ENCODE measurements around the gene UBA1. TPM values are rescaled to one million over a fixed set of nuclear protein-coding genes. Genes with fewer than 3 reads are reported as not detected.

Gene UBA1
- polyA plus RNA-seq, 2 of the 4 experiments (the other 2 are of a cell fraction) = 160 to 192 TPM

DNA sequence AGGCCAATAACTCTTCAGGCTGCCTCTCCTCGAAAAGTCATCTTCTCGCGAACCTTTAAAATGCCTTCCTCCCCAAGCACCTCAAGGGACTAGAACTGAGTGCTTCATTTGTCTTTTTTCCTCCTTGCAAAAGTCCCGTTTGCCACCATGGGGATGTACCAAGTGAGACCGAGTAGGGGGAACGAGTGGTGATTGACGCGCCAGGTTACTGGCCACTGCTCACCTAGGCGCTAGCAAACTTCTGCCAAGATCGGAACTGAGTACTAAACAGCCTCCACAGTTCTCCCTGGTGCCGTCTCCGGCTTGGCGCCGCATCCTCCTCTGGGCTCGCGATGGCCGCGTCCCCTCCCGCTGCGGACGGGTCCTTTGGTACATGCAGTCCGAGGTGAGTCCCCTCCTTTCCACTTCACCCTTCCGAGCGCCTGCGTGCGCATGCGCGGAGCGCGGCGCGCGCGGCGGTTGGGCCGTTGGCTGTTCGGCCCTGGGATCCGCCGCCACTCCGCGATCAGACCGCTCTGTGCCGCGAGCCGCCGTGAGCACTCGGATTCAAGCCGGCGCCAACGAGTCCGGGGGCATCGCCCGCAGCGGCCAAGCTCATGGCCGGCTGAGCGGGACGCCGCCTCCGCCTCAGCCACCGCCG, 24.8 kb downstream of the UBA1 start, which contains the start of gene CDK16:
CDK16 (plus strand) TSS at position 402 of the 640 bp plus-strand sequence. CDS start 4,877 bp downstream, outside the sequence.
- DNase-seq (ENCODE audit: low read depth in 1 of 2, low spot score in 1 of 2) (peak; percentile 82 to 86), FAIRE-seq (peak; percentile 65), ATAC-seq (peak; percentile 64 to 74)
- Histone ChIP-seq H3K4me1 (peaks cover 28% of the 10 kb centered on the region), H3K27ac (peak within 1 kb of the TSS; percentile 100), H3K4me2 (peak within 1 kb of the TSS; percentile 98), H3K4me3 (peak within 1 kb of the TSS; percentile 100), H3K9me3 (no peaks in the 10 kb centered on the region)
- TF ChIP-seq POLR2A (IDR thresholded peaks at IDR 0.05; ENCODE audit: low read length) (peak; percentile 90), GATA3 (IDR thresholded peaks at IDR 0.05; ENCODE audit: borderline replicate concordance) (peak; percentile 70), PHF8 (IDR thresholded peaks at IDR 0.05; ENCODE audit: borderline replicate concordance, low read depth) (peak; percentile 54; the same call in 1 of the 2 replicates), HEYL (CRISPR knock-in tag; IDR thresholded peaks at IDR 0.05) (no peak), JUNB (IDR thresholded peaks at IDR 0.05) (no peak), FOSL2 (IDR thresholded peaks at IDR 0.05) (no peak), FOSL2 (CRISPR knock-in tag; IDR thresholded peaks at IDR 0.05) (no peak), BHLHE40 (IDR thresholded peaks at IDR 0.05; ENCODE audit: low read depth, low read length) (peak; percentile 67), JUN (IDR thresholded peaks at IDR 0.05) (peak in 1 of 2 experiments; percentile 75; a peak in 3 of 5 replicates), RCOR1 (IDR thresholded peaks at IDR 0.05; ENCODE audit: low read depth, low read length) (no peak), ESRRA (IDR thresholded peaks at IDR 0.05; ENCODE audit: borderline replicate concordance, low read length) (no peak)
- TF ChIP-seq, protein P1, sequence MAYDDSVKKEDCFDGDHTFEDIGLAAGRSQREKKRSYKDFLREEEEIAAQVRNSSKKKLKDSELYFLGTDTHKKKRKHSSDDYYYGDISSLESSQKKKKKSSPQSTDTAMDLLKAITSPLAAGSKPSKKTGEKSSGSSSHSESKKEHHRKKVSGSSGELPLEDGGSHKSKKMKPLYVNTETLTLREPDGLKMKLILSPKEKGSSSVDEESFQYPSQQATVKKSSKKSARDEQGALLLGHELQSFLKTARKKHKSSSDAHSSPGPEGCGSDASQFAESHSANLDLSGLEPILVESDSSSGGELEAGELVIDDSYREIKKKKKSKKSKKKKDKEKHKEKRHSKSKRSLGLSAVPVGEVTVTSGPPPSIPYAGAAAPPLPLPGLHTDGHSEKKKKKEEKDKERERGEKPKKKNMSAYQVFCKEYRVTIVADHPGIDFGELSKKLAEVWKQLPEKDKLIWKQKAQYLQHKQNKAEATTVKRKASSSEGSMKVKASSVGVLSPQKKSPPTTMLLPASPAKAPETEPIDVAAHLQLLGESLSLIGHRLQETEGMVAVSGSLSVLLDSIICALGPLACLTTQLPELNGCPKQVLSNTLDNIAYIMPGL (CRISPR knock-in tag; IDR thresholded peaks at IDR 0.05; ENCODE audit: borderline replicate concordance) = 0 out of 2 replicates have a peak, but pooled peaks have one; percentile 36
- TF ChIP-seq, protein P2, sequence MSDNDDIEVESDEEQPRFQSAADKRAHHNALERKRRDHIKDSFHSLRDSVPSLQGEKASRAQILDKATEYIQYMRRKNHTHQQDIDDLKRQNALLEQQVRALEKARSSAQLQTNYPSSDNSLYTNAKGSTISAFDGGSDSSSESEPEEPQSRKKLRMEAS (IDR thresholded peaks at IDR 0.05) = peak; percentile 71
- TF ChIP-seq, protein P3, sequence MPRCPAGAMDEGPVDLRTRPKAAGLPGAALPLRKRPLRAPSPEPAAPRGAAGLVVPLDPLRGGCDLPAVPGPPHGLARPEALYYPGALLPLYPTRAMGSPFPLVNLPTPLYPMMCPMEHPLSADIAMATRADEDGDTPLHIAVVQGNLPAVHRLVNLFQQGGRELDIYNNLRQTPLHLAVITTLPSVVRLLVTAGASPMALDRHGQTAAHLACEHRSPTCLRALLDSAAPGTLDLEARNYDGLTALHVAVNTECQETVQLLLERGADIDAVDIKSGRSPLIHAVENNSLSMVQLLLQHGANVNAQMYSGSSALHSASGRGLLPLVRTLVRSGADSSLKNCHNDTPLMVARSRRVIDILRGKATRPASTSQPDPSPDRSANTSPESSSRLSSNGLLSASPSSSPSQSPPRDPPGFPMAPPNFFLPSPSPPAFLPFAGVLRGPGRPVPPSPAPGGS (IDR thresholded peaks at IDR 0.05) = 0 out of 3 replicates have a peak, but pooled peaks have one; percentile 19
- POLR2A ChIA-PET = interaction anchor here (0.6 to 3.5 kb wide), 13 partner anchors 10 to 1380 kb away, joined by 3 to 43 read pairs (median 4); partner anchors contain the start of genes ELK1, NDUFB11, RBM10 and USP11
- WGBS (ENCODE audit: missing lambda C conversion rate) = 0% methylated on average over 24 of the region's 61 CpGs
- CTCF ChIA-PET = interaction anchor here (0.9 to 1.1 kb wide), 4 partner anchors 17 to 305 kb away, joined by 3 to 4 read pairs (median 3); no protein-coding TSS in a partner anchor

DNA sequence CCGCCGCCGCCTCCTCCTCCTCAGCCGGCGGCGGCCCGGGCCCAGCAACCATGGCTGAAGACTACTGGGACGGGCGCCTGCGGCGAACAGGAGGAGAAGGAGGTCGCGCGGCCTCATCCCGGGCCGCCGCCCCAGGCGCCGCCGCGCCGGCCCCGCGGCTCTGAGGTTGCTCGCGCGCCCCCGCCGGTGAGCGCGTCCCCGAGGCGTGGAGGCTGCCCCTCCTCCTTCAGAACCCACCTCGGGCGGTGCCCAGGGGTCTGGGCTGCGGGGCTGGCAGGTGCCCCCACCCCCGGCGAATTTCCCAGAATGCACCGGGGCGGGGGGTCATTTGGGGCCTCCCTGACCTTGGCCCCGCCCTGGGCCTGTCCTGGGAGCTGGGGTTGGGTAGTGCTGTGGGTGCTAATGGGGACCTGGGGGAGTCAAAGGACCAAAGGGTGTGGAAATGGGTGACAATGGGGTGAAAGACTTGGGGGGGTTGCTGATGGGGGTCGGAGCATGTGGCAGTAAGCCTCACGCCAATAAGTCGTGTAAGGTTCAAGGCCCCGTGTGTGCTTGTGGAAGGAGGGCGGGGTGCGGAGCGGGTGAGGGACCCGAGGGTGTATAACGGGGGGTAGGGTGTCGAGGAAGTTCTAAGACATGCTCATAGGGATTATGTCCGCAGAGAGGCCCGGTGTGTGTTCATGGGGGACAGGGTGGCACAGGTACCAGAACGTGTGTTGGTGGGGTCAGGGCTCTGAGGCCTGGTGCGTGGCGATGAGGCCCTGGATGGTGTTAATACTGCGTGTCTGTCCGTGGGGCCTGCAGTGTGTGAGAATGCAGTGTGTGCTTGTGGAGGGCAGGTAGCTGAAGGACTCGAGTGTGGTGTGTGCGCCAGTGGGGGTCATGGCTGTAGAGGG, 25.5 kb downstream of the UBA1 start:
- CTCF ChIA-PET = no interaction called here
- FAIRE-seq (no peak), DNase-seq (ENCODE audit: low read depth in 1 of 2, low spot score in 1 of 2) (peak; percentile 24 to 29), ATAC-seq (no peak)
- H3K9me3 ChIP-seq = no peaks in the 10 kb centered on the region
- POLR2A ChIA-PET = interaction anchor here (1.5 to 3.5 kb wide), 3 partner anchors 13 to 74 kb away, joined by 6 to 43 read pairs (median 12); partner anchors contain the start of genes NDUFB11, RBM10 and USP11
- H3K27ac ChIP-seq = peak overlapping the region; percentile 100
- TF ChIP-seq CBX2 (IDR thresholded peaks at IDR 0.05; ENCODE audit: borderline replicate concordance, low read depth) (no peak), CHD2 (IDR thresholded peaks at IDR 0.05; ENCODE audit: low read length, partially characterized antibody) (no peak), RNF2 (IDR thresholded peaks at IDR 0.05; ENCODE audit: borderline replicate concordance, low read depth) (no peak), POLR2A (IDR thresholded peaks at IDR 0.05; ENCODE audit: low read length) (no peak), HEYL (CRISPR knock-in tag; IDR thresholded peaks at IDR 0.05) (no peak), JUN (IDR thresholded peaks at IDR 0.05) (no peak; a peak in 1 of 5 replicates), ZFP36 (IDR thresholded peaks at IDR 0.05; ENCODE audit: borderline replicate concordance, partially characterized antibody) (no peak), SREBF2 (IDR thresholded peaks at IDR 0.05) (no peak)
- TF ChIP-seq, protein P4, sequence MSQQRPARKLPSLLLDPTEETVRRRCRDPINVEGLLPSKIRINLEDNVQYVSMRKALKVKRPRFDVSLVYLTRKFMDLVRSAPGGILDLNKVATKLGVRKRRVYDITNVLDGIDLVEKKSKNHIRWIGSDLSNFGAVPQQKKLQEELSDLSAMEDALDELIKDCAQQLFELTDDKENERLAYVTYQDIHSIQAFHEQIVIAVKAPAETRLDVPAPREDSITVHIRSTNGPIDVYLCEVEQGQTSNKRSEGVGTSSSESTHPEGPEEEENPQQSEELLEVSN (IDR thresholded peaks at IDR 0.05; ENCODE audit: borderline replicate concordance, low read depth) = no peak
- peaks cover 28% of the 10 kb centered on the region for H3K4me1 ChIP-seq
- H3K4me3 ChIP-seq = peak overlapping the region; percentile 100
- WGBS (ENCODE audit: missing lambda C conversion rate) = 3% methylated on average over 19 of the region's 60 CpGs
- H3K4me2 ChIP-seq = peak overlapping the region; percentile 98

Data from A549 (cell line).